ENCODE results near the gene RTL9. TPM values are rescaled to one million over a fixed set of nuclear protein-coding genes. Genes with fewer than 3 reads are reported as not detected.
"Not testable (repeated sequence)": the region's sequence is repeated elsewhere in the genome, so short reads cannot be mapped to it uniquely, and the experiment has no call there.

The RTL9 gene
- total RNA-seq, result under 1 TPM; 0.19 to 0.28 TPM
- long read RNA-seq, donor 1, result 0 reads
- long read RNA-seq, donor 2, result 0 reads

- intact Hi-C loops (cut with DNase I), result no loop called here
- DNase-seq (ENCODE audit: low spot score), result no peak
Measured at GRCh38 chrX:110358548-110358947, at the start of gene RTL9. RTL9 (plus strand) TSS chrX:110358848; CDS start chrX:110450618, 91,770 bp downstream.

DNA sequence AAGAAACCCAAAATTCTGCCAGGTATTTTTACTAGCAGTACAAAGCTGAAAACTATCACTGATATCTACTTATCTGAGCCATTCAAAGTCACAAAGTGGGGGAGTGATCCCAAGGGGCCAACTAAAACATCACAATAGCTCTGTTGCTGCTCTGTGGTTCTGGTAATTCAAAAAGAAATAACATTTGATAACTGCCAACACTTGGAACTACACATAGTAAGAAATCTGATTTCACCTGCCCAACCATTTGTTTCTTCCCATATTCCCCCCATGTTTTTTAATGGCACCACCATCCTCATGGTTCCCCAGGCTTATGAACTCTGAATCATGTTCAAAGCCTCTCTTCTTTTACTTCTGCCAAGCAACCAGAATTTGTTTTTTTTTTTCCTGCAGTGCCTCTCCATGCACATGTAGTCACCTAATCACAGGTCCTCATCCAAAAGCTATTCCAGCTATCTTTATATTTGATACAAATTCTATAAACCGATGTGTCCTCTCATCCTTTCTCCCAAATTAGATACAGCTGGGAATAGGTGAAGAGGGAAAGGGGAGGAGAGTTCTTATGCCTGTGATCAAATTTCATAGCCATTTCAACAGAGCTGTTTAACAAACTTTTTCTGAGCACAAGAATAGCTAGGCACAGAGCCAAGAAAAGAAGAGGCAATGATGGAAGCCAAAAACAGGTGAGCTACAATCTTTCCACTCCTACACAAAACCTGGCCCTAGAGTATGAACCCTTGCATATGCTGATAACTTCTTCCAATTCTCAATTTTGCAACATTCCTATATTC lies 48.5 kb upstream of the RTL9 start:
- no peak for DNase-seq (ENCODE audit: low spot score)
- intact Hi-C loops (cut with DNase I), result loop anchor here in 1 of 2 donors (10.0 kb wide), 1 partner anchor 105 kb away; no protein-coding TSS in a partner anchor

DNA sequence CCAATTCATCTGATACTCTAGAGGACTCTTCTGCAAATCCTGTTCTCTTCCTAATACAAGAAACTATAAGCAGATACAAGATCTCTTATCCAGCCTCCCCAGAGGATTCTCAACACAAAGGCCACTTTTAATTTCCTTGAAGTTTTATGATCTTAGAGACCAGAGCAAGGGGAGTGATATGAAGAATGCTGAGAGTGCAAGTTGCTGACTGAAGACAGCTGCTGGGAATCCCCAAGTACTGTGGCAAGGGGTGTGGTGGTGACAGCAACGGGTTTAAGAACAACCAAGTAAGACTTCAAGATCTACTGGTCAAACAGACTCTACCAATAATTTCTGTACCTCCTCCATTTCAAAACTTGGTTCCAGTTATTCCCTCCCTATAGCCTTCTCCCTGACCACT lies 47.8 kb upstream of the RTL9 start:
- intact Hi-C loops (cut with DNase I), result loop anchor here in 1 of 2 donors (10.0 kb wide), 1 partner anchor 104 kb away; no protein-coding TSS in a partner anchor
- DNase-seq (ENCODE audit: low spot score), result no peak

DNA sequence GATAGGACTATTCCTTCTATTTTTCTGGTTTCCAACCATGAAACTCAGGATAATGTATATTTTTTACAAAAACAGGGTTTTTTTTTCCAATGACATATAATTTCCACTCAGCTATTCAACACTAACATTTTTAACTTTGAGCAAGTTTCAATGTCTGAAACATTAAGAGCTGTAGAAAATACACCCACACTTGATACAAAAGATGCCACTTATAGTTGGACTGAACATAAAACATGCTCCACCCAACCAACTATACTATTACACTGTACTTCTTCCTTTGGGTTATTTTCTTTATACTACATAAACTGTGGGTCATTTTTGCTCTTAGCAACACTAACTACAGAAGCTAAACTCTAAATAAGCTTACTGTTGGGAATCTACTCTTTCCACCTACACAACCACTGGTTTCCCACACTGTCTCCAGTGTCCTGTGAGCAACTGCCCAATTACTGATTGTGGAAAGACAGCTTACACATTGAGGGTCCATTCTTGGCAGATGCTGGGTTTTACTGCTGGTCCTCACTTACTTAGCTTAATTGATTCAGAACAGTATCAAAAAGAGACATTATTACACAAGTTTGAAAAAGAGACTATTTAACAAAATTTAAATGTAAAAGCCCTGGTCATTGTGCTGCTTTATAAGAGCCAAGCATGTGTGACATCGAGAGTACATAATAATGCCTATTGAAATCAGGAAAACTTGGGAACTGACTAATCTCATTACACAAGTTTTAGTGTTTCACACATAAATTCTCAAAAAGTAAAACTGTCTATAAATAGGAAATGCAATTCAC lies 47.0 kb upstream of the RTL9 start:
- no peak for DNase-seq (ENCODE audit: low spot score)
- intact Hi-C loops (cut with DNase I), result loop anchor here in 1 of 2 donors (10.0 kb wide), 1 partner anchor 103 kb away; no protein-coding TSS in a partner anchor

- intact Hi-C loops (cut with DNase I), result loop anchor here in 1 of 2 donors (10.0 kb wide), 1 partner anchor 99 kb away; no protein-coding TSS in a partner anchor
- no peak for DNase-seq (ENCODE audit: low spot score)
Measured at GRCh38 chrX:110315551-110315950, 43.1 kb upstream of the RTL9 start.

- DNase-seq (ENCODE audit: low spot score), result no peak
- intact Hi-C loops (cut with DNase I), result loop anchor here in 1 of 2 donors (10.0 kb wide), 1 partner anchor 98 kb away; no protein-coding TSS in a partner anchor
Measured at GRCh38 chrX:110316351-110317060, 42.1 kb upstream of the RTL9 start.

GRCh38 chrX:110317061-110317819 lies 41.4 kb upstream of the RTL9 start:
- DNase-seq (ENCODE audit: low spot score), result peak; percentile 82
- intact Hi-C loops (cut with DNase I), result loop anchor here in 1 of 2 donors (10.0 kb wide), 1 partner anchor 98 kb away; no protein-coding TSS in a partner anchor

GRCh38 chrX:110317820-110318663 lies 40.6 kb upstream of the RTL9 start, which contains the start of gene AMMECR1:
AMMECR1 (minus strand) TSS chrX:110318085; CDS start chrX:110318071, 14 bp downstream.
- DNase-seq (ENCODE audit: low spot score), result peak; percentile 93
- intact Hi-C loops (cut with DNase I), result loop anchor here in 1 of 2 donors (10.0 kb wide), 1 partner anchor 97 kb away; no protein-coding TSS in a partner anchor

- no peak for DNase-seq (ENCODE audit: low spot score)
- intact Hi-C loops (cut with DNase I), result loop anchor here in 1 of 2 donors (10.0 kb wide), 1 partner anchor 96 kb away; no protein-coding TSS in a partner anchor
Measured at GRCh38 chrX:110318664-110318968, 40.0 kb upstream of the RTL9 start.

DNA sequence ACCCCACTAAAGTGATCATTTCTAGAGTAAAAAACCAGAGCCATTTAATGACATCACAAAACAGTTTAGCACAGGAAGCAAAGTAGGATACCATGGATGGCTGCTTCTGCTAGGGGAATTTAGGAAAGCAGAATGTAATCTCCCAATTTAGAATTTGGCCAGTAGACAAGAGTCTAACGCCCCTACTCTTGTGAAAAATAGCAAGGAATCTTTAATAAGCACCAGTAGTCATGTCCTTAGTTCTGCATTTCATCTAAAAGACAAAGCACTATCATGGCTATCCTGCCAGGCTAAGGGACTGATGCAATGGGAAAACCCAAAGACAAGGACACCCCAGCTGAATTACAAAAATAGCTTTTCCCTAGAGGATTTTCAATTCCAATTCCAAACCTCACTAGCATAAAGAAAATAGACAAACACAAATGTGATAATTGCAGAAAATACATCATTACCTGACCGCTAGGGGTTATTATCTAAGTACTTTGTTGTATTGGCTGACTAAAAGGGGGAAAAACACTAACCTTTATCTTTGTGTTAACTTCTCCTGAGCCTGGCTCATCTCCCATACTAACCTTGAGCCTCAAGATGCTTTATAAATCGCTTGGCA lies 38.2 kb upstream of the RTL9 start:
- intact Hi-C loops (cut with DNase I), result no loop called here
- no peak for DNase-seq (ENCODE audit: low spot score)

DNA sequence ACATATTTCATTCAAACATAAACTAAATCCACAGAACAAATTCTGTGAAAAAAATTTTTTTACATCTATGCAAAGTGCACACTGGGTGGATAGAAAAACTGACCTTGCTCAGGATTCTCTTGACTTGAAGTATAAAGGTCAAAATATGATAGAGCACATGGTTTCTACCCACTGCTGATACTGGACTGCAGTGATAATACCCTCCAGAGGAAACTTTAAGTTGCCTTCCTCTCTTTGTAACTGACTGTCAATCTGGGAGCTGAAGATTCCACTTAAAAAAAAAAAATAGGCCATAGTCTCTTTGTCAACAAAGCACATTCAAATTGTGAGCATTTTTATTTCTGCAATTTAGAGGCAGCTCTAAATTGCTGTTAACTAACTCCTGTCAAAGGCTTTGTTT lies 37.6 kb upstream of the RTL9 start:
- DNase-seq (ENCODE audit: low spot score), result no peak
- intact Hi-C loops (cut with DNase I), result no loop called here

- intact Hi-C loops (cut with DNase I), result loop anchor here in 1 of 2 donors (1.0 kb wide), 1 partner anchor 38 kb away; no protein-coding TSS in a partner anchor
- DNase-seq (ENCODE audit: low spot score), result no peak
Measured at GRCh38 chrX:110321670-110322069, 37.0 kb upstream of the RTL9 start.

DNA sequence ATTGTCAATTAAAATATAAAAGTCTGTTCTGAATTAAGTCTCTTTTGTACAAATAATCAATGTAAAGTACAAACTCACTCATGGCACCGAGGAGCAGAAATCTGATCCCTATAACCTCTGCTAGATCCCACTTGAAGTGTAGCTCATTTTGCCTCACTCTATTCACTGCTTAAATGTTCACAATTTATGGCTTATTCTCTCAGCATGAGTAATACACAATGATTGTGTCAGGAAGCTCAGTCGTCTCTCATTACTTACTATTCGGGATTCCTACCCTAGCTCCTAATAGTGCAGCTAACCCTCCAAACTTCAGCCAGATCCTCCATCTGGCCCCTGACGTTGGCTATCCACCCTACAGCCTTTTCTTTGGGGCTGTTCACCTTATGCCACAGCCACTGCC lies 36.0 kb upstream of the RTL9 start:
- no peak for DNase-seq (ENCODE audit: low spot score)
- intact Hi-C loops (cut with DNase I), result loop anchor here in 1 of 2 donors (1.0 kb wide), 1 partner anchor 37 kb away; no protein-coding TSS in a partner anchor

DNA sequence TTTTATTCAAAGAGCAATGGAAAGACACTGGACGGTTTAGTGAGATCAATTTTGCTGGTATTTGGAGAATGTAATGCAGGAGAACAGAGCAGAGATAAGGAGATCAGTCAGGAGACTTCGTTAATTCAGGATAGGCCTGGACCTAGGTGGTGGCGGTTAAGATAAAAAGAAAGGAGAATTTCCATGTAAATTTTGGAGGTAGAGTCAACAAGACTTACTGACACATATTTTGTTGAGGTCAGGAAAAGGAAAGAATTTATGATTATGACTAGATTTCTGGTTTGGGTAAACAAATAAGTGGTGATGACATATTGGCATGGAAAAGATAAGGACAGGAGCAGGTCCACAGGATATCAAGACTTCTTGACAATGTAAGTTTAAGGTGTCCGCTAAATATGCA lies 31.9 kb upstream of the RTL9 start:
- intact Hi-C loops (cut with DNase I), result no loop called here
- DNase-seq (ENCODE audit: low spot score), result no peak

DNA sequence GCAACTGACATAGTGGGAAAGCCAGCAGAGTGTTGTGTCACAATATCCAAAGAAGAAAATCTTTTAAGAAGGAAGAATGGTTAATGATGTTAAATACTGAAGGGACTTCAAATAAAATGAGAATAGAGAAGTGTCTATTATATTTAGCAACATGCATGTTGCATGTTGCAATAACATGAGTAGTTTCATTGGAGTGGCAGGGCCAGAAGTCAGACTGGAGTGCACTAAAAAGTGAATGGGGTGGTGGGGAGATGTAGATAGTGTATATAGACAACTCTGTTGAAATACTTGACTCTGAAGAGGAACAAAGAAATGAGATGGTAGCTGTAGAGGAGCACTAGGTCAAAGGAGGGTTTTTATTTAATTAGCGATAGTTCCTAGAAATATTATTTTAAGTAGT lies 31.3 kb upstream of the RTL9 start:
- no peak for DNase-seq (ENCODE audit: low spot score)
- intact Hi-C loops (cut with DNase I), result no loop called here

GRCh38 chrX:110328613-110329012 lies 30.0 kb upstream of the RTL9 start:
- DNase-seq (ENCODE audit: low spot score); intact Hi-C loops (cut with DNase I): not testable (repeated sequence)

- no peak for DNase-seq (ENCODE audit: low spot score)
- intact Hi-C loops (cut with DNase I), result no loop called here
Measured at GRCh38 chrX:110331444-110332030, 27.1 kb upstream of the RTL9 start.
